ENCODE measurements around the gene KRT84.

Gene KRT84
- total RNA-seq = 0 reads per million in 2 donors

- DNase-seq = no peak
These were observed at the start of gene KRT84 for GRCh38 chr12:52385226-52385702. KRT84 (minus strand) TSS chr12:52385652; CDS start chr12:52385585, 67 bp downstream.

GRCh38 chr12:52434760-52435530, 49.5 kb upstream of the KRT84 start:
- DNase-seq = no peak

GRCh38 chr12:52434081-52434733, 48.8 kb upstream of the KRT84 start, which contains the start of gene KRT75:
KRT75 (minus strand) TSS chr12:52434371; CDS start chr12:52434304, 67 bp downstream.
- DNase-seq = no peak

- no peak for DNase-seq
These were observed 48.1 kb upstream of the KRT84 start for GRCh38 chr12:52433501-52434080.

- DNase-seq = no peak
These were observed 47.2 kb upstream of the KRT84 start for GRCh38 chr12:52432559-52433207.

GRCh38 chr12:52428121-52428520, 42.7 kb upstream of the KRT84 start:
- DNase-seq = no peak

- no peak for DNase-seq
These were observed 41.6 kb upstream of the KRT84 start for GRCh38 chr12:52427083-52427482.

GRCh38 chr12:52426034-52426433, 40.6 kb upstream of the KRT84 start:
- DNase-seq = no peak

- no peak for DNase-seq
These were observed 40.0 kb upstream of the KRT84 start for GRCh38 chr12:52425466-52425865.

- no peak for DNase-seq
These were observed 38.4 kb upstream of the KRT84 start for GRCh38 chr12:52423661-52424500.

GRCh38 chr12:52423035-52423434, 37.6 kb upstream of the KRT84 start:
- DNase-seq = no peak

GRCh38 chr12:52419656-52420055, 34.2 kb upstream of the KRT84 start:
- DNase-seq = no peak

GRCh38 chr12:52418576-52419110, 33.2 kb upstream of the KRT84 start:
- DNase-seq = no peak

- no peak for DNase-seq
These were observed 32.3 kb upstream of the KRT84 start for GRCh38 chr12:52417740-52418139.

- no peak for DNase-seq
These were observed 31.3 kb upstream of the KRT84 start for GRCh38 chr12:52416795-52417194.

- no peak for DNase-seq
These were observed 30.7 kb upstream of the KRT84 start for GRCh38 chr12:52415870-52416750.

- DNase-seq = no peak
These were observed 29.5 kb upstream of the KRT84 start for GRCh38 chr12:52414936-52415335.

GRCh38 chr12:52413782-52414345, 28.4 kb upstream of the KRT84 start:
- DNase-seq = no peak

- DNase-seq = no peak
These were observed 27.8 kb upstream of the KRT84 start for GRCh38 chr12:52413202-52413601.

- DNase-seq = no peak
These were observed 26.4 kb upstream of the KRT84 start for GRCh38 chr12:52411815-52412214.
